Cardiac fibroblast (primary cell): ENCODE data around the gene GRHL1.

Experiments
- DNase-seq, 2 donors: peaks; one replicate each; pipeline versions ENCODE4 v3.0.0 to v3.0.0-alpha.2; 2010; ENCODE audit warnings: low read depth in 2 of 2
- H3K4me3 ChIP-seq, 2 donors: replicated peaks in 1 of 2; 1 replicate in 1 of 2; 2 replicates in 1 of 2; pipeline ENCODE4 v1.5.1; 2011; ENCODE audit warnings: low read depth in 2 of 2, low read length in 2 of 2, mild to moderate bottlenecking in 2 of 2, moderate library complexity in 1 of 2
- TF ChIP-seq, protein P1 (sequence below): IDR thresholded peaks from one replicate; pipeline ENCODE4 v1.5.1; 2011; ENCODE audit warnings: low read depth, mild to moderate bottlenecking, low read length, inconsistent platforms

The GRHL1 gene

DNA sequence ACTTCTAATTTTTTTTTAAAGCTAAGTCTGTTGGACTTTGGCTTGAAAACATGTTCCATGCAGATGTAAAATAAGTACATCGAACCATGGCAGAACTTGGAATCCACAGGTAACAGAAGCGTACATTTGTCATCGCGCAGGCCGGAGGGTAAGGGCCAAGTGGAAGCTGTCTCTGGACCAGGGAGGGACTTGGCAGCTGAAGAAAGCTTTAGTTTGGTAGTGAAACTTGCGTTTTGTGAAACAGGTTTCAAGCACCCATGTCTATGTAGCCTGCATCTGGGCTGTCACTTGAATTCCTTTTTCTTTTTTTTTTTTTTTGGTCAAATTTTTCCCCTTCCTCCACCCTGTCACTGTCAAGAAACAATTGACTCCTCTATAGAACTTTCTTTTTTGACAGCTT is 20.4 kb downstream of the GRHL1 start:
- TF ChIP-seq, protein P1, sequence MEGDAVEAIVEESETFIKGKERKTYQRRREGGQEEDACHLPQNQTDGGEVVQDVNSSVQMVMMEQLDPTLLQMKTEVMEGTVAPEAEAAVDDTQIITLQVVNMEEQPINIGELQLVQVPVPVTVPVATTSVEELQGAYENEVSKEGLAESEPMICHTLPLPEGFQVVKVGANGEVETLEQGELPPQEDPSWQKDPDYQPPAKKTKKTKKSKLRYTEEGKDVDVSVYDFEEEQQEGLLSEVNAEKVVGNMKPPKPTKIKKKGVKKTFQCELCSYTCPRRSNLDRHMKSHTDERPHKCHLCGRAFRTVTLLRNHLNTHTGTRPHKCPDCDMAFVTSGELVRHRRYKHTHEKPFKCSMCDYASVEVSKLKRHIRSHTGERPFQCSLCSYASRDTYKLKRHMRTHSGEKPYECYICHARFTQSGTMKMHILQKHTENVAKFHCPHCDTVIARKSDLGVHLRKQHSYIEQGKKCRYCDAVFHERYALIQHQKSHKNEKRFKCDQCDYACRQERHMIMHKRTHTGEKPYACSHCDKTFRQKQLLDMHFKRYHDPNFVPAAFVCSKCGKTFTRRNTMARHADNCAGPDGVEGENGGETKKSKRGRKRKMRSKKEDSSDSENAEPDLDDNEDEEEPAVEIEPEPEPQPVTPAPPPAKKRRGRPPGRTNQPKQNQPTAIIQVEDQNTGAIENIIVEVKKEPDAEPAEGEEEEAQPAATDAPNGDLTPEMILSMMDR: no peak

DNA sequence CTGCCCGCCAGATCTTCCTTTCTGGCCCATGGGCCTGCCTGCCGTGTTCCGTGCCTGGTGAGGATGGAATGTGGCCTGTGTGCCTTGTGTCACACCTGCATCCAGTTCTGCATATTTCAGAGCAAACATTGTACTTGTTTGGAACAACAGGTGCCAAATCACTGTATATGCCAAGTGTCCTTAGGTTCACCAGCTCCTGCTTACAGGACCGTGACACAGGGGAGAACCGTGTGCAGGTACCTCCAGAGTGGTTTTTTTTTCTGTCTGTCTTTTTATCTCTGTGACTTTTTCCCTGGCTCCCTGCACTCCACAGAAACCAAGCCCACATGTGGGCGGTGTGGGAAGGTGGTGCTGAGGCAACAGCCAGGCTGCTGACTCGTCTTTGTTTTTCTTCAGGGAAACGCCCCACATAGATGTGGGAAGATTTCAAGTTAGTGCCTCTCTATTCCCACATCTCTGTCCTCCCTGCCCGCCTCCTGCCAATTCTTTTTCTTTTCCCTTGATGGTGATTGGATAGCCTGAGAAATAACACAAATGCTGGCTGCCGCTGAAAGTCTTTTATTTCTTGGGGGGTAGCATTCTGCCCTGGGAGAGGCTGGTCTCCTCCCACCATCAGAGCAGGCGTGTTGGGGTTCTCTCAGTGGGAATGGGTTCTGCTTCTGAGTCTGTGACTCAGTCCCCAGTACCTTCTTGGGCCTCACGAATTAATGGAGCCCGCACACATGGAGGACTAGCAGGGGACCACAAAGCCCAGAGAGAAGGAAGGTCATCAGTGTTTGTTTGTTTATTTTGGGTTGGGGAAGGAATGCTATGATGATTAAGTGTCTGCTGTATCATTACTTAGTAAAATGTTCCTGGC is 21.4 kb downstream of the GRHL1 start:
- H3K4me3 ChIP-seq: no peak overlapping the region
- TF ChIP-seq, protein P1: no peak
- DNase-seq: peak; percentile 55 to 62

More for the DNA sequence above, 20.4 kb downstream of the GRHL1 start:
- H3K4me3 ChIP-seq: no peak overlapping the region
- no peak for DNase-seq

DNA sequence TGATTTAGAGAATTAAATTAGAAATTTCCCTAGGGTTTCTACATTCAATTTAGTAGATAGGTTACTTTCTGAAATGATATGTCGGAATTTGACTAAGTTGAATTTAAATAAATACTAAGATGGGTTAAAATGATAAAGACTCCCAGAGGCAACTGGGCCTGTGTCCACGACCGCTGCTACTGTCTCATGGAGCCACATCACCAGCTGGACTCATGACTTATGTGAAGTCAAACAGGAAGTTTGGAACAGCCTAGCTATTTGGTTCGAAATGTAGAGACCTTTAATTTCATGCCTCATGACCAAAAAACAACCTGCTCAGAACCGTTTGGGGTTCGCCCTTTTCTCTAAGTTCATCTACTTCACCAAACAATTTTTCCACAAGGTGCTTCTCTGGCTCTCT is 22.2 kb downstream of the GRHL1 start:
- TF ChIP-seq, protein P1: no peak
- H3K4me3 ChIP-seq: no peak overlapping the region
- DNase-seq: no peak

DNA sequence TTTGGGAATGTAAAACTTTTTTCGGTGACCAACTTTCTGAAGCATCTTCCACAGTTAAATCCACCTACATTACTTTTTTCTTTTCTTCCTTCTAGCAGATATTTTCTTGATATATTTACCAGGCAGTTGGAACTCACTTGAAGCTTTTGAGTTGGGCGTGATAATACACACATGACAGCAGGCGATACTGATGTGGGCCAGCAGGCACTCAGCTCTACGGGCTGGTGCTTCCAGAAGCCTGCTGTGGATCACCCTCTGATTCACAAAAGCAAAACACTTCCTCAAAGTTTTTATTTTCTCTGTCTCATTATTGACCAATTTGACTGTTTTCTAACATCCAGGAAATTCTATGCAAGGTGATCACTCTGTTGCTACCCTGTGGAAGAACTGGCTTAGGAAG is 22.9 kb downstream of the GRHL1 start:
- TF ChIP-seq, protein P1: no peak
- peak in 1 of 2 donors; percentile 35 for DNase-seq
- no peak overlapping the region for H3K4me3 ChIP-seq

DNA sequence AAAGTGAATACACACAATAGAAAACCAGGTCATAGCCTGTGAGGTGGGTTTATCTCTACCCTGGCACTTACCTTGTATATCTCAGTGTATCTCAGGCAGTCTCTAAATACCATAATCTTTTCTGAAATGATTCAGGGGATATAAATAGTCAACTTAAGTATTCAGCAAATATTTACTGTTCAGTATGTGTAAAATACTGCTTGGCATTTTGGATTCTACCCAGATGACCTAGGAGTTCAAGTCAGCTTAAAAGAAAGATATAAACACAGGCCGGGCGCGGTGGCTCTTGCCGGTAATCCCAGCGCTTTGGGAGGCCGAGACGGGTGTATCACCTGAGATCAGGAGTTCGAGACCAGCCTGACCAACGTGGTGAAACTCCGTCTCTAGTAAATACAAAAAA is 23.8 kb downstream of the GRHL1 start:
- H3K4me3 ChIP-seq: no peak overlapping the region
- peak; percentile 33 to 35 for DNase-seq
- TF ChIP-seq, protein P1: no peak

DNA sequence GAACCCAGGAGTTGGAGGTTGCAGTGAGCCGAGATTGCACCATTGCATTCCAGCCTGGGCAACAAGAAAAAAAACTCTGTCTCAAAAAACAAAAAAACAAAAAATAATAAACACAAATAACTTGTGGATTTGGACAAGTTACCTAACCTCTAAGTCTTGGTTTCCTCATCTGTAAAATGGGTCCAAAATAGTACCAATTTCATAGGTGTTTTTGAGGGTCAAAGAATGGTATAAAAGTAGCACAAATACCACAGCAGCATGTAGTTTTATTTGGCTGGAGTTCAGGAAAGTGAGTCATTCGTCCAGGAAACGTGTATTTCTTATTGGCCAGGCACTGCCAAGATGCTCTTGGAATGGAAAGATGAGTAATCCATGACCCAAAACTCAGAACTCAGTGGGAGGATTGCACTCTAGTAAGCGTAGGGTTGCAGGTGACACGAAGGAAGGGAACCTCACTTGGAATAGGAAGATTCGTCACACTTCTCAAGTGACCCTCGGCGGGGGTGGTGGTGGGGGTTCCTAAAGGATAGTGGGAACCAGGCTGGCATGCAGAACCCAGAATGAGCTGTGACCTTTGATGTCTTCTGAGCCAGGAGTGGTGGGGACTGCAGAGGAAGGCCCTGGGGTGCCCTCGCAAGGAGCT is 24.4 kb downstream of the GRHL1 start:
- TF ChIP-seq, protein P1: no peak
- no peak overlapping the region for H3K4me3 ChIP-seq
- peak; percentile 96 to 99 for DNase-seq
